Stomach (tissue), 4 donors: ENCODE results near the gene CYP2R1.

Experiments
- EP300 ChIP-seq: sonication (generic); formaldehyde crosslinking; IDR thresholded peaks from one replicate; pipeline ENCODE4 v1.6.1; 2017; ENCODE audit warnings: antibody characterized with exemption
- POLR2A ChIP-seq, 4 donors: fragments of 450-650 bp; IDR thresholded peaks; one replicate each; pipeline ENCODE4 v1.6.1; 2016; ENCODE audit warnings: antibody characterized with exemption in 4 of 4, control low read depth in 2 of 4, mild to moderate bottlenecking in 1 of 4, moderate library complexity in 1 of 4
- POLR2AphosphoS5 ChIP-seq, 3 donors: sonication (generic); formaldehyde crosslinking; IDR thresholded peaks; one replicate each; pipeline ENCODE4 v1.6.1; 2016; ENCODE audit warnings: antibody characterized with exemption in 3 of 3
- TF ChIP-seq, protein P1 (sequence below), 7 experiments: fragments of 450-650 bp in 4 of 7; fragments of 200-600 bp in 3 of 7; sonication (generic) in 3 of 7; IDR thresholded peaks; one replicate each; pipeline ENCODE4 v1.5.1; 2016 to 2019; ENCODE audit warnings: antibody characterized with exemption in 7 of 7, control low read depth in 2 of 7, mild to moderate bottlenecking in 1 of 7

DNA sequence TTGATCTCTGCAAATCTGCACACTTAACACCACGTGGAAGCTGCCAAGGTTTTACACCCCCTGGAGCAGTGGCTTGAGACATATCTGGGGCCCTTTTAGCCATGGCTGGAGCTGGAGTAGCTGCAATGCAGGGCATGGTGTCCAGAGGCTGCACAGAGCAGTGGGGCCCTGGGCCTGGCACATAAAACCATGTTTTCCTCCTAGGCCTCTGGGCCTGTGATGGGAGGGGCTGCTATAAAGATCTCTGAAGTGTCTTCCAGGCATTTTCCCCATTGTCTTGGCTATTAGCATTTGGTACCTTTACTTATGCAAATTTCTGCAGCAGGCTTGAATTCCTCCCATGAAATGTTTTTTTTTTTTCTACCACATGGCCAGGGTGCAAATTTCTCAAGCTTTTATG lies 46.9 kb upstream of the CYP2R1 start:
- TF ChIP-seq, protein P1, sequence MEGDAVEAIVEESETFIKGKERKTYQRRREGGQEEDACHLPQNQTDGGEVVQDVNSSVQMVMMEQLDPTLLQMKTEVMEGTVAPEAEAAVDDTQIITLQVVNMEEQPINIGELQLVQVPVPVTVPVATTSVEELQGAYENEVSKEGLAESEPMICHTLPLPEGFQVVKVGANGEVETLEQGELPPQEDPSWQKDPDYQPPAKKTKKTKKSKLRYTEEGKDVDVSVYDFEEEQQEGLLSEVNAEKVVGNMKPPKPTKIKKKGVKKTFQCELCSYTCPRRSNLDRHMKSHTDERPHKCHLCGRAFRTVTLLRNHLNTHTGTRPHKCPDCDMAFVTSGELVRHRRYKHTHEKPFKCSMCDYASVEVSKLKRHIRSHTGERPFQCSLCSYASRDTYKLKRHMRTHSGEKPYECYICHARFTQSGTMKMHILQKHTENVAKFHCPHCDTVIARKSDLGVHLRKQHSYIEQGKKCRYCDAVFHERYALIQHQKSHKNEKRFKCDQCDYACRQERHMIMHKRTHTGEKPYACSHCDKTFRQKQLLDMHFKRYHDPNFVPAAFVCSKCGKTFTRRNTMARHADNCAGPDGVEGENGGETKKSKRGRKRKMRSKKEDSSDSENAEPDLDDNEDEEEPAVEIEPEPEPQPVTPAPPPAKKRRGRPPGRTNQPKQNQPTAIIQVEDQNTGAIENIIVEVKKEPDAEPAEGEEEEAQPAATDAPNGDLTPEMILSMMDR (IDR thresholded peaks at IDR 0.05) = no peak
- TF ChIP-seq POLR2A (IDR thresholded peaks at IDR 0.05) = no peak
- no peak for TF ChIP-seq EP300
- no peak for TF ChIP-seq POLR2AphosphoS5 (IDR thresholded peaks at IDR 0.05)
